Left ventricle myocardium inferior (tissue), 1 donor: ENCODE results near the gene ASAH2. TPM values are rescaled to one million over a fixed set of nuclear protein-coding genes. Genes with fewer than 3 reads are reported as not detected.

Source experiments
- DNase-seq: peaks from one replicate; pipeline ENCODE4 v3.0.0-alpha.2; 2020
- H3K27ac ChIP-seq: fragments of 200-600 bp; replicated peaks from 2 replicates; pipeline ENCODE4 v1.8.0; 2021
- H3K27me3 ChIP-seq: fragments of 200-600 bp; 2 replicates; pipeline ENCODE4 v1.8.0; 2021; ENCODE audit warnings: low read depth
- H3K36me3 ChIP-seq: fragments of 200-600 bp; 2 replicates; pipeline ENCODE4 v1.8.0; 2021
- H3K4me1 ChIP-seq: fragments of 200-600 bp; 2 replicates; pipeline ENCODE4 v1.8.0; 2021
- H3K4me3 ChIP-seq: fragments of 200-600 bp; 2 replicates; pipeline ENCODE4 v1.8.0; 2021; ENCODE audit warnings: mild to moderate bottlenecking, moderate library complexity
- H3K9me3 ChIP-seq: fragments of 200-600 bp; replicated peaks from 2 replicates; pipeline ENCODE4 v1.8.0; 2021
- CTCF ChIP-seq: fragments of 200-600 bp; IDR thresholded peaks from 2 replicates; pipeline ENCODE4 v1.8.0; 2021; ENCODE audit warnings: antibody characterized with exemption, mild to moderate bottlenecking, borderline replicate concordance
- intact Hi-C: fragments of 100-400 bp; cut with micrococcal nuclease; formaldehyde crosslinking; loops from one replicate; pipeline ENCODE4 v1.11.0; 2022
- total RNA-seq: library from RNA; stranded (reverse); fragmentation: NEBNext Ultra II Directional; extraction: Animal tissue kit (Norgen Biotek cat#: 25700); gene quantifications from one replicate; pipeline ENCODE4 v1.2.1, GENCODE V29; 2021
- donor health status: DM: no; HTN: yes; CAD: no; lungs with severe emphysema.

Gene ASAH2
- total RNA-seq, 1 donor from 2014 or later, result not detected

- no peak overlapping the region for H3K4me3 ChIP-seq
- H3K27me3 ChIP-seq, result no peaks in the 10 kb centered on the region
- no peak for DNase-seq
- no peaks in the 10 kb centered on the region for H3K4me1 ChIP-seq
- no peaks in the 10 kb centered on the region for H3K36me3 ChIP-seq
- TF ChIP-seq CTCF, result peak; percentile 67
- intact Hi-C loops, result no loop called here
- H3K27ac ChIP-seq, result no peak overlapping the region
- no peaks in the 10 kb centered on the region for H3K9me3 ChIP-seq
Observed at GRCh38 chr10:50291261-50291850, 40.0 kb upstream of the ASAH2 start.

- no peak overlapping the region for H3K4me3 ChIP-seq
- H3K4me1 ChIP-seq, result no peaks in the 10 kb centered on the region
- DNase-seq, result no peak
- TF ChIP-seq CTCF, result no peak
- no peaks in the 10 kb centered on the region for H3K27me3 ChIP-seq
- H3K27ac ChIP-seq, result no peak overlapping the region
- no peaks in the 10 kb centered on the region for H3K36me3 ChIP-seq
- intact Hi-C loops, result no loop called here
- no peaks in the 10 kb centered on the region for H3K9me3 ChIP-seq
Observed at GRCh38 chr10:50289196-50289595, 37.9 kb upstream of the ASAH2 start.

GRCh38 chr10:50286996-50287803, 35.9 kb upstream of the ASAH2 start:
- H3K27ac ChIP-seq, result no peak overlapping the region
- H3K36me3 ChIP-seq, result no peaks in the 10 kb centered on the region
- intact Hi-C loops, result no loop called here

GRCh38 chr10:50286517-50286916, 35.2 kb upstream of the ASAH2 start:
- no peak for TF ChIP-seq CTCF
- Histone ChIP-seq H3K4me1 (no peaks in the 10 kb centered on the region), H3K4me3 (no peak overlapping the region), H3K36me3 (no peaks in the 10 kb centered on the region), H3K9me3 (no peaks in the 10 kb centered on the region), H3K27me3 (no peaks in the 10 kb centered on the region), H3K27ac (no peak overlapping the region)
- intact Hi-C loops, result no loop called here
- no peak for DNase-seq

More at GRCh38 chr10:50286996-50287803, 35.9 kb upstream of the ASAH2 start:
- H3K27me3 ChIP-seq, result no peaks in the 10 kb centered on the region
- H3K9me3 ChIP-seq, result no peaks in the 10 kb centered on the region
- no peaks in the 10 kb centered on the region for H3K4me1 ChIP-seq
- no peak for TF ChIP-seq CTCF
- no peak overlapping the region for H3K4me3 ChIP-seq
- no peak for DNase-seq

GRCh38 chr10:50281967-50282522, 30.7 kb upstream of the ASAH2 start:
- Histone ChIP-seq H3K4me3 (no peak overlapping the region), H3K4me1 (no peaks in the 10 kb centered on the region), H3K36me3 (no peaks in the 10 kb centered on the region), H3K27ac (no peak overlapping the region), H3K27me3 (peaks cover 20% of the 10 kb centered on the region), H3K9me3 (no peaks in the 10 kb centered on the region)
- intact Hi-C loops, result no loop called here
- no peak for DNase-seq
- no peak for TF ChIP-seq CTCF
